ENCODE data around the gene TRIO. TPM values are rescaled to one million over a fixed set of nuclear protein-coding genes. Genes with fewer than 3 reads are reported as not detected.

The TRIO gene
- total RNA-seq, 1 experiment from 2014 or later, result 136 TPM

DNA sequence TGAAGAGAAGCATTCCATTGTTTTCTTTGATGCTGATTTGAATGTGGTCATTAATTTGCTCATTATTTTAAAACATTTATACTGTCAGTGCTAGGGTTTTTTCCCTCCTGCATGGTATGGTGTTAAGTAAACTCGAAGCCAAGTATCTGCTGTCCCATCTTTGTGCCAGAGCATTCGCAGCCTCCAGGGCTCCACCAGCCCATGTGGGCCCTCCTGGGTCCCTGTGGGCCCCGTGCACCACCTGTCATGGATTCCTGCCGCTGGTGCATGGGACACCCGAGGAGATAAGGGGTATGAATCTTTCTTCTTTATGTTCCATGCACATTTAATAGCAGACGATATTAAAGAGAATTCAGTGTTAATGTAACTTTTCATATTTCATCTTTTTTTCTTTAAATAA, 95.1 kb downstream of the TRIO start:
- BruUV-seq (replicated peaks), result no TSS peak
- Mint-ChIP-seq H3K27me3 (ENCODE audit: insufficient read depth, unreplicated experiment) (no peaks in the 10 kb centered on the region), H3K36me3 (ENCODE audit: insufficient read depth, unreplicated experiment) (no peaks in the 10 kb centered on the region), H3K27ac (ENCODE audit: low read depth, unreplicated experiment) (peak overlapping the region; percentile 12), H3K4me3 (ENCODE audit: unreplicated experiment) (no peak overlapping the region), H3K4me1 (ENCODE audit: insufficient read depth, unreplicated experiment) (peaks cover 34% of the 10 kb centered on the region), H3K9me3 (ENCODE audit: unreplicated experiment) (no peaks in the 10 kb centered on the region)
- intact Hi-C loops (cut with micrococcal nuclease), result no loop called here
- TF ChIP-seq, protein P1, sequence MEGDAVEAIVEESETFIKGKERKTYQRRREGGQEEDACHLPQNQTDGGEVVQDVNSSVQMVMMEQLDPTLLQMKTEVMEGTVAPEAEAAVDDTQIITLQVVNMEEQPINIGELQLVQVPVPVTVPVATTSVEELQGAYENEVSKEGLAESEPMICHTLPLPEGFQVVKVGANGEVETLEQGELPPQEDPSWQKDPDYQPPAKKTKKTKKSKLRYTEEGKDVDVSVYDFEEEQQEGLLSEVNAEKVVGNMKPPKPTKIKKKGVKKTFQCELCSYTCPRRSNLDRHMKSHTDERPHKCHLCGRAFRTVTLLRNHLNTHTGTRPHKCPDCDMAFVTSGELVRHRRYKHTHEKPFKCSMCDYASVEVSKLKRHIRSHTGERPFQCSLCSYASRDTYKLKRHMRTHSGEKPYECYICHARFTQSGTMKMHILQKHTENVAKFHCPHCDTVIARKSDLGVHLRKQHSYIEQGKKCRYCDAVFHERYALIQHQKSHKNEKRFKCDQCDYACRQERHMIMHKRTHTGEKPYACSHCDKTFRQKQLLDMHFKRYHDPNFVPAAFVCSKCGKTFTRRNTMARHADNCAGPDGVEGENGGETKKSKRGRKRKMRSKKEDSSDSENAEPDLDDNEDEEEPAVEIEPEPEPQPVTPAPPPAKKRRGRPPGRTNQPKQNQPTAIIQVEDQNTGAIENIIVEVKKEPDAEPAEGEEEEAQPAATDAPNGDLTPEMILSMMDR (IDR thresholded peaks at IDR 0.05; ENCODE audit: unreplicated experiment), result no peak
- CTCF ChIA-PET, result no interaction called here
- no peak for DNase-seq (ENCODE audit: unreplicated experiment)
- POLR2A ChIA-PET, result interaction anchor here (1.4 kb wide), 1 partner anchor 10 kb away, joined by 3 read pairs; no protein-coding TSS in a partner anchor

GRCh38 chr5:14239404-14239803, 96.3 kb downstream of the TRIO start:
- intact Hi-C loops (cut with micrococcal nuclease), result no loop called here
- ChIA-PET CTCF (no interaction called here), POLR2A (interaction anchor here (1.4 kb wide), 1 partner anchor 25 kb away, joined by 6 read pairs; no protein-coding TSS in a partner anchor)
- Mint-ChIP-seq H3K4me1 (ENCODE audit: insufficient read depth, unreplicated experiment) (peaks cover 26% of the 10 kb centered on the region), H3K36me3 (ENCODE audit: insufficient read depth, unreplicated experiment) (peaks cover 1% of the 10 kb centered on the region), H3K27ac (ENCODE audit: low read depth, unreplicated experiment) (no peak overlapping the region), H3K4me3 (ENCODE audit: unreplicated experiment) (no peak overlapping the region), H3K27me3 (ENCODE audit: insufficient read depth, unreplicated experiment) (no peaks in the 10 kb centered on the region), H3K9me3 (ENCODE audit: unreplicated experiment) (no peaks in the 10 kb centered on the region)
- no peak for DNase-seq (ENCODE audit: unreplicated experiment)
- TF ChIP-seq, protein P1 (IDR thresholded peaks at IDR 0.05; ENCODE audit: unreplicated experiment), result no peak
- BruUV-seq (replicated peaks), result no TSS peak

DNA sequence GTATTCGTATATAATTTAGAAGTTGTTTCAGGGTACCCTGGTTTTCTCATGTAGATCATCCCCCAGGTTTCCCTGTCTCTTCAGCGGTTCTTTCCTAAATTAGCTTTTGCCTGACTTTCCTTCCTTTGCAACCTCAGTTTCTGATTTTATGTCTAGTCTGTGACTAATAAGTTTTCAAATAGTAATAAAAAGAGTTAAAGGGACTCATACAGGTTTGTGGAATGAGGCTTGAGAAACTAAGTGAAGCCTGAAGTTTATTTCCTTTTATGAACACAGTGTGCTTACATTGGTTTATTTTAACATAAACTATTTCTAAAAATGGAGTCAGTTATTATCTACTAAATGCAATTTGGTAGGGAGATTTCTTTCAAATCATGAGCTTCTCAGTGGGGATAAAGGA, 96.8 kb downstream of the TRIO start:
- POLR2A ChIA-PET, result interaction anchor here (1.4 kb wide), 1 partner anchor 24 kb away, joined by 6 read pairs; no protein-coding TSS in a partner anchor
- H3K27ac Mint-ChIP-seq (ENCODE audit: low read depth, unreplicated experiment), result no peak overlapping the region
- TF ChIP-seq, protein P1 (IDR thresholded peaks at IDR 0.05; ENCODE audit: unreplicated experiment), result no peak
- no TSS peak for BruUV-seq (replicated peaks)
- H3K27me3 Mint-ChIP-seq (ENCODE audit: insufficient read depth, unreplicated experiment), result no peaks in the 10 kb centered on the region
- CTCF ChIA-PET, result no interaction called here
- intact Hi-C loops (cut with micrococcal nuclease), result no loop called here
- H3K4me1 Mint-ChIP-seq (ENCODE audit: insufficient read depth, unreplicated experiment), result peaks cover 24% of the 10 kb centered on the region
- no peak overlapping the region for H3K4me3 Mint-ChIP-seq (ENCODE audit: unreplicated experiment)
- no peaks in the 10 kb centered on the region for H3K9me3 Mint-ChIP-seq (ENCODE audit: unreplicated experiment)
- DNase-seq (ENCODE audit: unreplicated experiment), result no peak
- peaks cover 6% of the 10 kb centered on the region for H3K36me3 Mint-ChIP-seq (ENCODE audit: insufficient read depth, unreplicated experiment)

GRCh38 chr5:14240359-14240758, 97.2 kb downstream of the TRIO start:
- no TSS peak for BruUV-seq (replicated peaks)
- ChIA-PET CTCF (no interaction called here), POLR2A (interaction anchor here (1.4 kb wide), 1 partner anchor 24 kb away, joined by 6 read pairs; no protein-coding TSS in a partner anchor)
- H3K27ac Mint-ChIP-seq (ENCODE audit: low read depth, unreplicated experiment), result no peak overlapping the region
- H3K36me3 Mint-ChIP-seq (ENCODE audit: insufficient read depth, unreplicated experiment), result peaks cover 6% of the 10 kb centered on the region
- H3K4me3 Mint-ChIP-seq (ENCODE audit: unreplicated experiment), result no peak overlapping the region
- H3K9me3 Mint-ChIP-seq (ENCODE audit: unreplicated experiment), result no peaks in the 10 kb centered on the region
- DNase-seq (ENCODE audit: unreplicated experiment), result no peak
- no peaks in the 10 kb centered on the region for H3K27me3 Mint-ChIP-seq (ENCODE audit: insufficient read depth, unreplicated experiment)
- H3K4me1 Mint-ChIP-seq (ENCODE audit: insufficient read depth, unreplicated experiment), result peaks cover 21% of the 10 kb centered on the region
- intact Hi-C loops (cut with micrococcal nuclease), result no loop called here
- TF ChIP-seq, protein P1 (IDR thresholded peaks at IDR 0.05; ENCODE audit: unreplicated experiment), result no peak

All from MCF 10A (cell line).